Mucosa of descending colon (tissue), 3 donors: ENCODE results near the gene FBXO15. TPM values are rescaled to one million over a fixed set of nuclear protein-coding genes. Genes with fewer than 3 reads are reported as not detected.

Source experiments
- ATAC-seq: fragments of 200-7000 bp; cut with Tn5 transposase; one replicate; pipeline ENCODE4 v1.9.1; 2020; ENCODE audit warnings: mild to moderate bottlenecking, moderate library complexity
- DNase-seq, 3 donors: peaks; one replicate each; pipeline ENCODE4 v3.0.0-alpha.2; 2020
- H3K36me3 ChIP-seq: fragments of 200-600 bp; one replicate; pipeline ENCODE4 v1.8.0; 2021; ENCODE audit warnings: low read depth, mild to moderate bottlenecking
- H3K4me1 ChIP-seq: fragments of 200-600 bp; one replicate; pipeline ENCODE4 v1.8.0; 2021; ENCODE audit warnings: low read depth, mild to moderate bottlenecking
- H3K4me3 ChIP-seq: fragments of 200-600 bp; one replicate; pipeline ENCODE4 v1.8.0; 2021; ENCODE audit warnings: mild to moderate bottlenecking
- H3K9me3 ChIP-seq: fragments of 200-600 bp; one replicate; pipeline ENCODE4 v1.8.0; 2021; ENCODE audit warnings: mild to moderate bottlenecking
- intact Hi-C, 2 donors: fragments of 100-400 bp; cut with DNase I in 1 of 2; cut with micrococcal nuclease in 1 of 2; formaldehyde crosslinking; loops; one replicate each; pipeline versions ENCODE4 v1.11.0 to v1.11.1; 2022; cut with DNase I, micrococcal nuclease
- total RNA-seq, 3 donors: library from RNA; stranded (reverse); fragmentation: NEBNext Ultra II Directional in 2 of 3; extraction: Animal tissue kit (Norgen Biotek cat#: 25700) in 2 of 3; gene quantifications; one replicate each; pipeline versions ENCODE4 v1.2.1 to v1.2.4, GENCODE V29; 2021 to 2023
- TF ChIP-seq, protein P1 (sequence below): fragments of 200-600 bp; IDR thresholded peaks from one replicate; pipeline ENCODE4 v1.8.0; 2022; ENCODE audit warnings: antibody characterized with exemption, mild to moderate bottlenecking
- donor health status: DM: no; HTN: no; CAD: no; lungs with moderate emphysema.
- donor health status: DM: no; HTN: no; CAD: no.
- donor health status: DM: no; HTN: yes; CAD: no.

The FBXO15 gene
- total RNA-seq, 3 donors from 2014 or later = 0.43 to 1.0 TPM; not detected in 1

- ATAC-seq = no peak
- intact Hi-C loops = no loop called here
- no peak for DNase-seq
- Histone ChIP-seq H3K9me3 (no peaks in the 10 kb centered on the region), H3K36me3 (no peaks in the 10 kb centered on the region), H3K4me3 (no peak overlapping the region), H3K4me1 (no peaks in the 10 kb centered on the region)
- TF ChIP-seq, protein P1, sequence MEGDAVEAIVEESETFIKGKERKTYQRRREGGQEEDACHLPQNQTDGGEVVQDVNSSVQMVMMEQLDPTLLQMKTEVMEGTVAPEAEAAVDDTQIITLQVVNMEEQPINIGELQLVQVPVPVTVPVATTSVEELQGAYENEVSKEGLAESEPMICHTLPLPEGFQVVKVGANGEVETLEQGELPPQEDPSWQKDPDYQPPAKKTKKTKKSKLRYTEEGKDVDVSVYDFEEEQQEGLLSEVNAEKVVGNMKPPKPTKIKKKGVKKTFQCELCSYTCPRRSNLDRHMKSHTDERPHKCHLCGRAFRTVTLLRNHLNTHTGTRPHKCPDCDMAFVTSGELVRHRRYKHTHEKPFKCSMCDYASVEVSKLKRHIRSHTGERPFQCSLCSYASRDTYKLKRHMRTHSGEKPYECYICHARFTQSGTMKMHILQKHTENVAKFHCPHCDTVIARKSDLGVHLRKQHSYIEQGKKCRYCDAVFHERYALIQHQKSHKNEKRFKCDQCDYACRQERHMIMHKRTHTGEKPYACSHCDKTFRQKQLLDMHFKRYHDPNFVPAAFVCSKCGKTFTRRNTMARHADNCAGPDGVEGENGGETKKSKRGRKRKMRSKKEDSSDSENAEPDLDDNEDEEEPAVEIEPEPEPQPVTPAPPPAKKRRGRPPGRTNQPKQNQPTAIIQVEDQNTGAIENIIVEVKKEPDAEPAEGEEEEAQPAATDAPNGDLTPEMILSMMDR = no peak
Observed at GRCh38 chr18:74066018-74066417, 81.6 kb downstream of the FBXO15 start.

DNA sequence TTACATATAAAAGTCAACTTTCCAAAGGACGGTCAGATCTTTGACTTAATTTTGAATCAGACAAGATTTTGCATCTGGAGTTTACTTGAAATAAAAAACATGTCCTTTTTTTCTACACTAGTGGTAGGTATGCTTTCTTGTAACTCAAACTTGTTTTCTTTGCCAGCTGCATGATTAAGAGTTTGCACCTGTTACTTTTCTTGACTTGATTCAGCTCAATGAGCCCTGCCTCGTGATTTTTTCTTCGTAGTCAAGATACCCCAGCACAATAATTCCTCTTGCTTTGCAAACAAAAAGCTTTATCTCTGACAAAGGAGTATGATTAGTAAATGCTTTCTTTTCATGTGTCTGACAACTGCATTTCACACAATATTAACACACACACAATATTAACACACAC lies 82.3 kb downstream of the FBXO15 start:
- ATAC-seq (no peak), DNase-seq (no peak)
- intact Hi-C loops = no loop called here
- Histone ChIP-seq H3K4me3 (no peak overlapping the region), H3K36me3 (no peaks in the 10 kb centered on the region), H3K9me3 (no peaks in the 10 kb centered on the region), H3K4me1 (no peaks in the 10 kb centered on the region)
- TF ChIP-seq, protein P1 = no peak

GRCh38 chr18:74064510-74064909 lies 83.1 kb downstream of the FBXO15 start:
- Histone ChIP-seq H3K4me3 (no peak overlapping the region), H3K36me3 (no peaks in the 10 kb centered on the region), H3K9me3 (no peaks in the 10 kb centered on the region), H3K4me1 (no peaks in the 10 kb centered on the region)
- DNase-seq = no peak
- TF ChIP-seq, protein P1 = no peak
- peak; percentile 49 for ATAC-seq
- intact Hi-C loops = no loop called here

- no peaks in the 10 kb centered on the region for H3K36me3 ChIP-seq
- TF ChIP-seq, protein P1 = no peak
- no peaks in the 10 kb centered on the region for H3K9me3 ChIP-seq
- intact Hi-C loops = no loop called here
- H3K4me3 ChIP-seq = no peak overlapping the region
- H3K4me1 ChIP-seq = no peaks in the 10 kb centered on the region
- peak; percentile 18 for ATAC-seq
- DNase-seq = no peak
Observed at GRCh38 chr18:74063557-74063956, 84.1 kb downstream of the FBXO15 start.

- intact Hi-C loops = no loop called here
Observed at GRCh38 chr18:74063023-74063422, 84.6 kb downstream of the FBXO15 start.

More at GRCh38 chr18:74063023-74063422, 84.6 kb downstream of the FBXO15 start:
- Histone ChIP-seq H3K4me1 (no peaks in the 10 kb centered on the region), H3K9me3 (no peaks in the 10 kb centered on the region), H3K4me3 (no peak overlapping the region), H3K36me3 (no peaks in the 10 kb centered on the region)
- DNase-seq = no peak
- TF ChIP-seq, protein P1 = no peak
- no peak for ATAC-seq
